ENCODE measurements around the gene MSANTD1. TPM values are rescaled to one million over a fixed set of nuclear protein-coding genes. Genes with fewer than 3 reads are reported as not detected.
A peak's percentile ranks its signal among the peaks of the same experiment; 100 is the strongest.

Gene MSANTD1
- total RNA-seq, 1 experiment from 2014 or later, result 0.55 TPM

DNA sequence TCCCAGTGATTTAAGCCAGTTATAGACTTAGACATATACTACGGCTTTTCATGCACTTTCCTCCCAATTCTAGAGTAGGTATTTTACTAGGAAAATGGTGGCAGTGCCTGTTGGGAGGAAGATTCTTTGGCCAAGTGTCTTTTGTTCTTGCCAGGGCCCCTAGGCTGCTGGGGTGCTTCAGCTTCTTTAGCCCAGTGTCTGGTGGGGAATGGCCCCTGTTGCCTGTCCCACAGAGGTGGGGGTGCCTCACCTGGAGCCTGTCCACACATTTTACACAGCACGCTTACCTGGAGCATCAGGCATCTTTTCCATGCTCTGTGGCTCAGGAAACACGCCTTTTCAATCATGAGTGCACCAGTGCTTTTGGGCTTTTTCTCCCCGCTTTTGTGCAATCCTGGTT is 33.2 kb upstream of the MSANTD1 start:
- DNase-seq (ENCODE audit: low spot score), result no peak

DNA sequence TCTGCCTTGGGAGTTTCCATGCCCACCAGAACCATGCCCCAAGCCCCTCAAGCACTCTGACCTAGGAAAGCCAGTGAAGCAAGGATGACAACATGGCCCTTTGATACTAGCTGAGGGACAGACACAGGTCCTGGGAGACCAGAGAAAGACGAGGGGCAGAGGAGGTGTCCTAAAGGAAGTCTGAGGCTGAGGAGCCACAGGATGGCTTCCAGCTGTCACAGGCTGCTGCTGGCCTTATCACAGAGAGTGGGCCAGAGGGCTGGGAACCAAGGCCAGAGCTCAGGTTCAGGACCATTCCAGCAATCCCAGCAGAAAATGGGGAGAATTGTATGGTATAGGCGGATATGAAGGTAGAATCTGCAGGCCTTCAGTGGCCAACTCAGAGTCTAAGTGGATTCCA is 31.7 kb upstream of the MSANTD1 start:
- DNase-seq (ENCODE audit: low spot score), result no peak

DNA sequence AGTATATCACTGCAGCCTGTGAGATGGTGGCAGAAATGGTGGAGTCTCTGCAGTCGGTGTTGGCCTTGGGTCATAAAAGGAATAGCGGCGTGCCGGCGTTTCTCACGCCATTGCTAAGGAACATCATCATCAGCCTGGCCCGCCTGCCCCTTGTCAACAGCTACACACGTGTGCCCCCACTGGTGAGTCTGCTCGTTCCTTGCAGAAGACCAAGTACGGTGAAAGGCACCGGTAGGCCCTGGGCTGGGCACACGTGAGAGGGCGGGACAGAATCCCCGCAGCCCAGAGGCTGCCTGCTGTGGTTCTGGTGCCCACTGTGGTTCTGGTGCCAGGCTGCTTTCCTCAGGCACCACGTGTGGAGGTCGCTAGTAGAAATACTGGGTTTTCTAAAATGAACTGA is 31.2 kb upstream of the MSANTD1 start:
- DNase-seq (ENCODE audit: low spot score), result no peak

DNA sequence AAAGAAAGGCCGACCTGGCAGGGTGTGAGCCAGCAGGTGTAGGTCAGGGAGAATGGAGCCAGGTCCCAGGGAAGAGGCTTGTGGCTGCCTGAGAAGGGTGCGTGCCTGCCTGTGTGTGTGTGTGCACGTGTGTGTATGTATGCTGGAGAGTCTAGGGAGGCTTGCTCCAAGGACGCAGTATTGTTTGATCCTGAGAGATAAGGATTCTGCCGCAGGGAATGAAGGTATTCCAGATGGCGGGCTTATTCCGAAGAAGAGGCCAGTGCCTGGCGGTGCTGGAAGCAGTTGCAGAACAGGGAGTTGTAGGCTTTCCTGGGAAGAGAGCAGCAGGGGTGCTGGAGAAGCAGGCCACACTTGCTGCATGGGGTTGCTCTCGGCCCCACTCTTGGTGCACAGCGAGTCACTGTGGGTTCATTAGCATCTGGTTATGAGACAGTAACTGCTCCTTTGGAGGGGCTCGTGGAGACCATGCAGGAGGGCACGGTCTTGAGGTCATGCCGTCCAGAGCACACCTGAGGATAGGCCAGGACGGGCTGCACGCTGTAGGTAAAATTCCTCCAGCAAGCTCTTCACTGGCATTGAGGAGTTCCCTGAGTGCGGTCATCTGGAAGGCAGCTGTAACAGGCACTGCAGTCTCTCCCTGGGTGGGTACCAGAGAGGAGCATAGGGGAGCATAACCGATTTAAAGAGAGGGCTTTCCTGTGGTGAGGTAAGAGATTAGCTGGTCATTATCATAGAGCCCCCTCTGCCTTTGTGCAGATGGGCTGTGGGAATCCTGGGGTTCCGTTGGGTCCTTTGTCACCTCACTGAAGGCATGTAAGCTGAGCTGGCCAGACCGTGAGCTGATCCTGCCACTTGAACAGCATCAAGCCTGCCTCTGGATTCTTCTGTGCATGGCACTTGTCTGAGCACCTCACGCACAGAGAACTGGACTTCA is 29.9 kb upstream of the MSANTD1 start:
- no peak for DNase-seq (ENCODE audit: low spot score)

DNA sequence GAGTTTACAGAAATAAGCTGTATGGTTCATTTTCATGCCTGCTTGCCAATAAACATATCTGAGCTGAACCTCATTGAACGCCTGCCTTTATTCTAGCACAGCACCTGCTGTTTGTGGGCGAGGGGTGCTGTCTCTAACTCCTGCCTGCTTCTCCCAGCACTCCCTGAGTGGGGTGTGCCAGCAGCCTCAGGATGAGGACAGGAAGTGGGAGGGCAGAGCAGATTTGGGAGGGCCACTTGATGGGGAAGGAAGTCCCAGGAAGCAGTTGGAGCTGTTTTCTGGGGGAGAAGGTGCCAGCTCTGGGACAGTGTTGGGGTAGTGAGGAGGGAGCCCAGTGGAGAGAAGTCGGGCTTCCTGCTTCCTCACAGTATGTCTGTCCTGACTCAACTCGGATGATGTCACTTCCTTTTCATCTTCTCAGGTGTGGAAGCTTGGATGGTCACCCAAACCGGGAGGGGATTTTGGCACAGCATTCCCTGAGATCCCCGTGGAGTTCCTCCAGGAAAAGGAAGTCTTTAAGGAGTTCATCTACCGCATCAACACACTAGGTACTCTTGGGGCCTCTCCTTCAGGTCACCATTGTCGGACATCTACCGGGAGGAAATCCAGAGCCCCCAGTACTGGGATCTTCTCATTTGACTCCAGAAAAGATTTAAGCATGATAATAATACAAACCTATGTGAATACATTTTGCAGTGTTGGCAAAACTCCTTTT is 29.0 kb upstream of the MSANTD1 start:
- DNase-seq (ENCODE audit: low spot score), result no peak

DNA sequence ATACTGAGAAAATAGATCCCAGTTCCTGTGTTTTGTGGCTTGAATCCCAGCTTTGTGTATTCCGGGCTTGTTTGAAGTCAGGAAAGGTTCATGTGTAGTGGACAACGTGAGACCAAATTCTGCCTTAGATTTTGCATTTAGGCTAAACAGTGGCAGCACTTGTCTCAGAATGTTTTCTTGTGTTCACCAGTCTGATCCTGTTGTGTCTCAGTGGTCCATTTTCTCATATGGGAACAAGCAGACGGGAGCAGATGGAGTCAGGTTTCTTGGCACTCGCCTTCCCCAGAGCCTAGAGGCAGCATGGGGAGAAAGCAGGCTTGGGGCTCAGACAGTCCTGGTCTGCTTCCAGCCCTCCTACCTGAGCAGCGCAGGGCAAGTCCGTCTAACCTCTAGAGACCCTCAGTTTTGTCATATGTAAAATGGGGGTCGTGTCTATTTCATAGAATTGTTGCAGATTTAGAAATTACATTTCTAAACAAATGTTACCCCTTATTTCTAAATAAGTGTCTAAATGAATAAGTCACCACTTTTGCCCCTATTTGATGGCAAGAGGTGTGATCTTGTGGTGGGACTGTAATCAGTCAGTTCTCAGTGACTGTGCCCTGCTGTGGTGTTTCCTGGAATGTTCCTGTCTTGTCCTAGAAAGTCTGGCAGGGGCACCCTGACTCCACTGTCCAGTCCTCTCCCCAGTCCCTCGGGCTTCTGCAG is 28.3 kb upstream of the MSANTD1 start:
- DNase-seq (ENCODE audit: low spot score), result no peak

DNA sequence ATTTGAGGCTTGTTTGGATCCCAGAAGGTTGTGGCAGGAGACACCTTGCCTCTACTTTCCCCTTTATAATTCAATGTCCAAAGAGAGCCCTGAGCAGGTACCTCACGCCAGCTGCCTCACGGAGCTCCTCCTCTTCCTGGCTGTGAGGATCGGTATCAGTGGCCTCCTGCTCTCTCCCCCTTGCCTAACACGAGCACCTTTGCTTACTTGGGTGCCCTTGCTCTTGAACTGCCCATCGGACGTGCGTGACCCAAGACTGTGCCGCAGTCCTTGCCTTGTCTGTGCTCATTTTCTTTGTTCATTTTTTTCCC is 27.8 kb upstream of the MSANTD1 start:
- no peak for DNase-seq (ENCODE audit: low spot score)

DNA sequence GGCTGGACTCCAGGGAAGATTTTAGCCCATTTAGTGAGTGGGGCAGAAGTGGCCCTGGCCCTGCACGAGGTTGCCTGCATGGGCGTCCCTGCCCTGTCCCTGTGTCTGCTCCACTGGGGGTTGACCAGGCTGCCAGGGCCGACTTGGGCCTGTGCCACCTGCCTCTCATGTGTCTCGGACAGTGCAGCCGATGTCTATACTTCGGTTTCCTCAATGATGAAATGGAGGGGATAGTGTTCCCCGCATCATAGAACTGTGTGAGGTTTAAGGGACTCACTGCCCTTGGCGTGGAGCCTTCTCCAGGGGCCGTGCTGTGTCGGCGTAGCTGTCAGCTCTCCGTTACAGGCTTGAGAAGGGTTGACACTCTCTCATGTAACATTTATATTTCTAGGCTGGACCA is 27.0 kb upstream of the MSANTD1 start:
- no peak for DNase-seq (ENCODE audit: low spot score)

DNA sequence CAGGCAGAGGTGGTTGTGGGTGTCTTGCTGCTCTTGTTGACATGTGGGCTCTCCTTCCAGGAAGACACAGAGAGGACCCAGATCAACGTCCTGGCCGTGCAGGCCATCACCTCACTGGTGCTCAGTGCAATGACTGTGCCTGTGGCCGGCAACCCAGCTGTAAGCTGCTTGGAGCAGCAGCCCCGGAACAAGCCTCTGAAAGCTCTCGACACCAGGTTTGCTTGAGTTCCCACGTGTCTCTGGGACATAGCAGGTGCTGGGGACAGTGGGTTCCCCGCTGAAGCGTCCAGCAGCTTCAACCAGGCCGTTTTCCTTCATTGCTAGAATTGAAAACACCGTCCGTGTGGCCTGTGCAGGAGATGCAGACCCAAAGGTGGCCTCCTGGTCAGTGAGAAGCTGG is 25.6 kb upstream of the MSANTD1 start:
- DNase-seq (ENCODE audit: low spot score), result no peak

DNA sequence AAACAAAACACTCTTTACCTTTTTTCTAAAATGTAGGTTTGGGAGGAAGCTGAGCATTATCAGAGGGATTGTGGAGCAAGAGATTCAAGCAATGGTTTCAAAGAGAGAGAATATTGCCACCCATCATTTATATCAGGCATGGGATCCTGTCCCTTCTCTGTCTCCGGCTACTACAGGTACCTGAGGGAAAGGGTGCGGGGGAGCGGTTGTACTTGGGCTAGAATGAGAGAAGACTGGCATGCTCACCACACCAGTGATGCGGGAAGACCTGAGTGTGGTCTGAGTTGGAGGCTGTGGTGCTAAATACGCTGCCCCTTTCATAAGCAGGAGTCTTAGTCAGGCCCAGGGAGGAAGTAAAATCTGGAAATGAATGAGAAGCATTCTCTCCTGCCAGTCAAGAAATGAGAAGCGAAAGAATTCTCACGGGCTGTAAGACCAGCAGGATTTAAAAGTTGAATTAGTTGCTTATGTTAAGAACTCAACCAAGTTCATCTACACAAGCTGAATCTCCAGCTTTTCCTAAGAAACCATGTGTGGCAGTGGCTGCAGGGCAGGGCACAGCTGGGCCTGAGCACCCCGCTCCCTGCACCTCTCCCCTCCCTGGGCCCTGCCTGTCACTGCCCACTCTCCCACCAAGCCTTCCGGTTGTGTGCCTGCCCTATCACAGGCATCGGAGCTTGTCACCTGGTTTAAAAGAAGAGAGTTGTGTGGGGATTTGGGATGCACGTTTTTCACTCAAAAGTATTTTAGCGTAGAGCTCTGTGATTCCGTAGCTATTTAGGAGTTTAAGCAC is 24.8 kb upstream of the MSANTD1 start:
- no peak for DNase-seq (ENCODE audit: low spot score)

DNA sequence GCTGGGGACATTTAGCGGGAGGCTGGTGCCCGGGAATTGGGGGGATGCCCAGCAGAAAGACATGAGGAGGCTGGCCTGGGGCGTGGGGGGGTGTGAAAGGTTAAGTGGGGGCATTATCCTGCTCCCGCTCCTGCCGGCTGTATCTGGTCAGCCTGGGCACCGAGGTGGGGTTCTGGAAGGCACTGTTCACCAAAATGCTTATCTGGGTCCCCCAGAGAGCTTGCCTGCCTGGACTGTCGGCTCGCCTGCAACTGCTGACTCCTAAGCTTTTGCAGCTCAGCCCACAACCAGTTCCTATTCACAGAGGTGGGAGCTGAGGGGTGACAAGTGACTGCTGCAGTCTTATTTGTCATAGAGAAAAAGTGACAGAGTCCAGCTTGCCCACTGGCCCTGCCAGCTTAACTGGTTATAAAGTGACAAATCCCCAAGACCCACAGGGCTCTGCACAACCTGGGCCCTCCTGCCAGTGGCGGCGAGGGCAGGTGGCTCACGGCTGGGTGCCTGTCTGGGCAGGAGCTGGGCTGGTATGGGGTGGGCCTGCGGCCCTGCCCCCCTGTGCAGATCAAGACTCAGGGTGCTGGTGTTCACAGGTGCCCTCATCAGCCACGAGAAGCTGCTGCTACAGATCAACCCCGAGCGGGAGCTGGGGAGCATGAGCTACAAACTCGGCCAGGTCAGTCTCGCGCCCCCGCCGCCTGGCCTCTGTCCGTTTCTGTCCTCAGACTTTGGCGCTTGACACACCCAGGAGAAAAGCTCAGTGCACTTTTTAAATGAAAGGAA is 23.7 kb upstream of the MSANTD1 start:
- no peak for DNase-seq (ENCODE audit: low spot score)

DNA sequence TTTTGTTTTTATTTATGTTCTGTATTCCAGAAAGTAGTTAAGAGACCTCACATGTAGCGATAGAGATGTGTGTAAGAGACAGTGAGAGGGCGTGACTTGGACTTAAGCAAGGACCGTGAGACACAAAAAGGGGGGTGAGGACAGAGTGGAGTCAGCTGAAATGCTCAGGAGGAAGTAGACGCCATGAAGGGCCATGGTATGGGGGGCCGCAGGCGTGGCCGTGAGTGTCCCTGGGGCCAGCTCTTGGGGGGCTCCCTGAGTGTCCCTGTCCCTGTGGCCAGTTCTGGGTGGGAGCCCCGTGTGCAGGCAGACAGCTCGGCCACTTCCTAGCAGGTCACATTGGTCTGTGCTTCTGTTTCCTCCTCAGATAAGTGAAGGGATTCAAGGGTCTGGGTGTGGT is 23.0 kb upstream of the MSANTD1 start:
- no peak for DNase-seq (ENCODE audit: low spot score)

DNA sequence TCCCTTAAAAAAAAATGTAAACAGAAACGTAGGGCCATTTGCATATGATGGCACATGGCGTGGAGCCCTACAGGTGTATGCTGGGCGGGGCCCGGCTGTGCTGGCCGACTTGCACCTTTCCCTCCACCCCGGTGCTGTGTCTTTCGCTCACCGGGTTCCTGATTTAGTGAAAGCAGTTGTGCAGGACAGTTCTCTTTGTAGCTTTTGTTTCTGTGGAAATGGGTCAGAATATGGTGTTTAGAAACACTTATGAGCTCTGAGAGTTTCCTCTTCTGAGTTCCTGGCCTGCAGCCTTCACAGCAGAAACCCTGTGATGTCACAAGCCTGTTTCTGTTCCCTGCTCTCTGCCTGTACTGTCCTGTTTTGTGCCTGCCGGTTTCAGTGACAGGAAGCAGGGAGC is 22.5 kb upstream of the MSANTD1 start:
- DNase-seq (ENCODE audit: low spot score), result no peak

DNA sequence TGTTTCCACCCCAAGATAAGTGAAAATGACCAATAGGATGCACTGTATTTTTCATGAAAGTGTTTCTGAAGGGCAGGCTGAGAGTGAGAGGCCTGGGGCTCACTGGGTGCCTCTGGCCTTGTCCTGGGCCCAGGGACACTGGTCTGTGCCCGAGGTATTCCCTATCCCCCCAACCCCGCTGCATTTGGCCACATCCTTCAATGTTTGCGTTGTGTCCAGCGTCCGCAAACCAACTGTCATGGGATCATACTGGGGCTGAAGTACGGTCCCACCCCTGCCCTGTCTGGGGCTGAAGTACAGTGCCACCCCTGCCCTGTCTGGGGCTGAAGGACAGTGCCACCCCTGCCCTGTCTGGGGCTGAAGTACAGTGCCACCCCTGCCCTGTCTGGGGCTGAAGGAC is 22.0 kb upstream of the MSANTD1 start:
- DNase-seq (ENCODE audit: low spot score), result no peak

DNA sequence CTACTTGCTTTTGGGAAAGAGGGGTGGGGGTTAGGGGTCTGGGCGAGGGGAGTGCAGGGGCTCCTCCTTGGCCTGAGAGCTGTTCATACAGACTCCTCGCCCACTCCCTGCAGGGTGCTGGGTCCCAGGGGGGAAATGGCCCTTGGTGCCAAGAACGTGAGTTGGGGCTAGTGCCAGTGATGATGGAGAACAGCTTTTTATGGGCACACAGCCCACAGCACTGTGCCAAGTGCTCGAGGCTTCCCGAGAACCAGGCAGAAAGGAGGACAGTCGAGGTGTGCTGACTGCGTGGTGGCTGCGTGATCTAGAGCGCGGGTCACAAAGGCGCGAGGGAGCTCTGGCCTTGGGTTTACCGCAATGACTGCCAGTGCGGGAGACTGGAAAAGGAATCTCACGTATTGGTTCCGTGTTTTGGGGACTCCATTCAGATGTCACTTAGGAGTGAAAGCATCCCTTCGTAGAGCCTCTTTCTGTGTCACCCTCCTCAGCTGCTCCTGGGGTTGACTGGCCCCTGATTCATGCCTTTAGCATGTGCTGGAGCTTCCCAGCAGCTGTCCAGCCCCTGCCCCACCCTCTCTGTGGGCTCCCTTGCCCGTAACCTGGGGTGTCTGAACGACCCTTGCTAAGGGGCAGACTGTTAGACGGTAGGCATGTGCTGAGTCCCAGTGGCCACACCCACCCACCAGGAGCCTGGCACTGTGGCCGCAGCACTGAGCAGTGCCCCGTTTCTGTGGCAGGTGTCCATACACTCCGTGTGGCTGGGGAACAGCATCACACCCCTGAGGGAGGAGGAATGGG is 20.9 kb upstream of the MSANTD1 start:
- DNase-seq (ENCODE audit: low spot score), result peak; percentile 37

DNA sequence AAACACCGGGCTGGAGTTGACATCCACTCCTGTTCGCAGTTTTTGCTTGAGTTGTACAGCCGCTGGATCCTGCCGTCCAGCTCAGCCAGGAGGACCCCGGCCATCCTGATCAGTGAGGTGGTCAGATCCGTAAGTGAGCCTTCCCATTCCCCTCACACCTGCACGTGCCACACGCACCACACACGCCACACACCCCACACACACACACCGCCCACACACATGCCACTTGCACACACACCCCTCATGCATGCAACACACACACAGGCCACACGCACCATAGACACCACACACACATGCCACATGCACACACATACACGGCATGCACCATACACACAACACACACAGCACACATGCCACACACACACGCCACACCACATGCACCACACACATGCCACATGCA is 20.1 kb upstream of the MSANTD1 start:
- no peak for DNase-seq (ENCODE audit: low spot score)

DNA sequence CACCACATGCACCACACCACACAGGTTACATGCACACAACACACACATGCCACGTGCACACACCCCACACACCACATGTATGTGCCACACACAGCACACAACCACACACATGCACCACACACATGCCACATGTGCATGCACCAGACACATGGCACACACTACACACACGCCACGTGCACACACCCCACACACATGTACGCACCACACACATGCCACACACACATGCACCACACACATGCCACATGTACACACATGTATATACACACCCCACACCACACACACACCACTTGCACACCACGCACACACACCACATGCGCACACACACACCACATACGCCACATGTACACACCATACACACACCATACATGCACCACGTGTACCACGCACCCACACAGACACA is 19.6 kb upstream of the MSANTD1 start:
- no peak for DNase-seq (ENCODE audit: low spot score)

DNA sequence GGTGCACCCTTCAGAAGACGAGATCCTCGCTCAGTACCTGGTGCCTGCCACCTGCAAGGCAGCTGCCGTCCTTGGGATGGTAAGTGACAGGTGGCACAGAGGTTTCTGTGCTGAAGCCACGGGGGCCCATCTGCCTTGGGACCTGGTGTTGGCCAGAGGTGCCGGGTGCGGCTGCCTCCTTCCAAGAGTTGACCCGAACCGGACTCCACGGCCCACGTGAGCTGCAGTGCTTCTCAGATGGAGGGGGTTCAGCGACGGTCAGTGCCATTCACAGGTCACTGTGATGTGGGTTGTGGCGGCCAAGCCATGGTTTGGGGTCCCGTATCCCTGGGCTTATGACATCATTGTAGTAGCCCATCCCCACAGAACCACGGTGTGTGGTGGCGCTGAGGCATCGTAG is 19.0 kb upstream of the MSANTD1 start:
- DNase-seq (ENCODE audit: low spot score), result no peak

DNA sequence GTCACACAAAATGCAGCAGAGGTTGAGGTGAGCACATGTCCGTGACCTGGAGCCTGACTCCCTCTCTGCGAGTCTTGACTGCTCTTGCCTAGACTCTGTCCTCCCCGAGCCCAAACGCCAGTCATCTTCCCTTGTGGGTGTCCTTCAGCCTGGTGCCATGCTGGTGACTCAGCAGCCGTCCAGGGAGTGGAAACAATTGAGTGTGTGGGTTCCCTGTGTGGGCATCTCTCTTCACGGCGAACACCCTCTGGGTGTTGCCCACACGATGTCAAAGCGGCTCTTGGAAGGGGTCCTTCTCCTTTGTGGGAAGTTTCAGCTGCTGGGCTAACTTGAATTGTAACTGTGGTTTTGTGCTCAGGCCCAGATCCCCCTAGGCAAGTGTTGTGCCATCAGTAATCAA is 17.5 kb upstream of the MSANTD1 start:
- DNase-seq (ENCODE audit: low spot score), result no peak

DNA sequence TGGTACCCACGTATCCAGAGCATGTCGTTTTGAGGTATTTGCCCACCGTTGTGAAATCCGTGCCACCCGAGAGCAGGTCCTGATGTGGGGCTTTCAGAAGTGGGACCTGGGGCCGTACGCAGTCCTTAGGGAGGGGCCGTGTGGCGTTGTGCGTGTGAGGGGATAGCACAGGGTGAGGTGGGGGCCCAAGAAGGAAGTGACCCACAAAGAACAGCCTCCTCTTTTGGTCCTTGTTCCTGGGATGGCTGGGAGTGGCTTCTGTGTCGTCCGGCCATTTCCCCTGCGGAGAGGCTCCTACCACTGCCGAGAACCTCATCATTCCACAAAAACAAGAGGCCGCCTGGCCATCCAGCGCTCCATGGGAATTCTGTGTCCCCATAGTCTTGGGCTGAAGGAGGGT is 17.0 kb upstream of the MSANTD1 start:
- no peak for DNase-seq (ENCODE audit: low spot score)

Data from A172 (cell line).